GM12865 (cell line): ENCODE measurements around the gene ARHGEF11.
"Not testable (repeated sequence)": the region's sequence is repeated elsewhere in the genome, so short reads cannot be mapped to it uniquely, and the experiment has no call there.

Source experiments
- DNase-seq: peaks from one replicate; pipeline ENCODE4 v3.0.0; 2010; ENCODE audit warnings: low read depth
- H3K4me3 ChIP-seq: 2 replicates; pipeline ENCODE4 v1.5.1; 2011; ENCODE audit warnings: mild to moderate bottlenecking, low read depth, low read length, control low read depth
- TF ChIP-seq, protein P1 (sequence below): IDR thresholded peaks from 2 replicates; pipeline ENCODE4 v1.5.1; 2011; ENCODE audit warnings: low read length, control low read depth, low read depth, inconsistent platforms; ENCODE audit not compliant: insufficient read depth; ENCODE audit errors: missing control alignments

The ARHGEF11 gene

DNA sequence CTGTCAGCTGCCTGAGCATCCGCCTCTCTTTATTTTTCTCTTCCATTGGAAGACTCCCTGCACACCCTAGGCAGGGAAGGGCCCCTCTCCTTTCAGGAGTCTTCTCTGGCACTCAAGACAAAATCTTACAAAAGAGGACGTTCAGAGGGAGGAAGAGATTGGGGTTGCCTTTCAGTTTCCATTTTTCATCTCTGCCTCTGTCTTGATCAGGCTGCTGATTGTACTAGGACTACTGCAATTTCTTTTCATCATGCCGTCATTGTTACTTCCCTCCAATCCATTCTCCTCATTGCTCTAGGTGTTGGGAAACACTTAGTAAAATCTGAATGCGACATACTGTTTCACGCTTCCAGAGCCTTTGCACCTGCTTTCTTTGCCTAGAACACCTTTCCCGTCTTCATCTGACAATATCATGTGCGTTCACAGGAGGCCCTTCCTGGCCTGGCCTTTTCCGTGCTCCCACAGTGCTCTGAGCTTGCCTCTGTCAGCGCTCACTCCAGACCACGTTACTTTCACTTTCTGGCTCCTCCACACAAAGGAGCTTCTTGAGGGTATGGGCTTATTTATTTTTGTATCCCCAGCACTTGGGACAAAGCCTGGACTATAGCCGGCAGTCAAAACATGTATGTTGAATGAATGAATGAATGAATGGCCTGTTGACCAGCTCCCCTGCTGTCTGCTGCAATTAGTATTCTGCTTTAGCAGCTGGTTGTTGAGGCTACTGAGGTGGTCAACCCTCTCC, 114.2 kb downstream of the ARHGEF11 start:
- no peak overlapping the region for H3K4me3 ChIP-seq
- no peak for DNase-seq
- TF ChIP-seq, protein P1, sequence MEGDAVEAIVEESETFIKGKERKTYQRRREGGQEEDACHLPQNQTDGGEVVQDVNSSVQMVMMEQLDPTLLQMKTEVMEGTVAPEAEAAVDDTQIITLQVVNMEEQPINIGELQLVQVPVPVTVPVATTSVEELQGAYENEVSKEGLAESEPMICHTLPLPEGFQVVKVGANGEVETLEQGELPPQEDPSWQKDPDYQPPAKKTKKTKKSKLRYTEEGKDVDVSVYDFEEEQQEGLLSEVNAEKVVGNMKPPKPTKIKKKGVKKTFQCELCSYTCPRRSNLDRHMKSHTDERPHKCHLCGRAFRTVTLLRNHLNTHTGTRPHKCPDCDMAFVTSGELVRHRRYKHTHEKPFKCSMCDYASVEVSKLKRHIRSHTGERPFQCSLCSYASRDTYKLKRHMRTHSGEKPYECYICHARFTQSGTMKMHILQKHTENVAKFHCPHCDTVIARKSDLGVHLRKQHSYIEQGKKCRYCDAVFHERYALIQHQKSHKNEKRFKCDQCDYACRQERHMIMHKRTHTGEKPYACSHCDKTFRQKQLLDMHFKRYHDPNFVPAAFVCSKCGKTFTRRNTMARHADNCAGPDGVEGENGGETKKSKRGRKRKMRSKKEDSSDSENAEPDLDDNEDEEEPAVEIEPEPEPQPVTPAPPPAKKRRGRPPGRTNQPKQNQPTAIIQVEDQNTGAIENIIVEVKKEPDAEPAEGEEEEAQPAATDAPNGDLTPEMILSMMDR: no peak

DNA sequence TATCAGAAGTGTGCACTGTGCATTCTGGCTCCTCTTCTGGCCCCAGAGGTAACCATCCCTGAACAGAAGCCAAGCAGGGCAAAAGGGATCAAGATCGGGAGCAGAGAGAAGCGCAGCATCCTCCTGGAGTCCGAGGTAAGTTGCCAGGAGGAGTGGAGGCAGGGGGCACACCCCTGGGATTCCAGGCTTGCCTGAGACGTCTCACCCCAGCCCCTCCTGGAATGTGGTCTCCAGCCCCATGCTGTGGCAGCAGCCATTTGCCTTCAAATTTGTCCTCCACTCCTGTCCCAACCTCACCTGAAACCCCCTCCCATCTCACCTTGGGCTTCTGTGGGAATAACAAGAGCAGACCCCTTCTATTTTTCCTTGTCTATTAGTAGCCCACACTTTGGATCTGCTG, 115.1 kb downstream of the ARHGEF11 start:
- no peak overlapping the region for H3K4me3 ChIP-seq
- TF ChIP-seq, protein P1: no peak
- no peak for DNase-seq

DNA sequence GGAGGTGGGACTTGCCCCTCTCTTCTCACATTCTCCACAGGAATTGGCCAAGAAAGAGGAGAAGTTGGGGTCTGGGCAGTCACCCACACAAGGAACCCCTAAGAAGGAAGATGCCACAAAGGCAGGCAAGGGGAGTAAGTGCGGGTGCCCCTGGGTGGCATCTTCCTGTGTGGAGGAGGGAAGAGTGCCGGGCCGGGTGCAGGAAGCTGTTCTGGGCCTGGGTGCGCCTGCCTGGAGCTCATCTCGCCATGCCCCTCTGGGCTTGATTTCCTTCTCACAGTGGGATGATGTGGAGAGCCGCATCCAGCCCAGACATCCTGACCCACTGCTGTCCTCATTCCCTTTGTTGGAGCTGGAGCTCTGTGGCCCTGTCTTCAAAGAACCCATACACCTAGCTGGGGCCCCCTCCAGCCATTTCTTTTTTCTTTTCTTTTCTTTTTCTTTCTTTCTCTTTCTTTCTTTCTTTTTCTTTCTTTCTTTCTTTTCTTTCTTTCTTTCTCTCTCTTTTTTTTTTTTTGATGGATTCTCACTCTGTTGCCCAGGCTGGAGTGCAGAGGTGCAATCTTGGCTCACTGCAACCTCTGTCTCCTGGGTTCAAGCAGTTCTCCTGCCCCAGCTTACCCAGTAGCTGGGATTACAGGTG, 115.8 kb downstream of the ARHGEF11 start:
- no peak overlapping the region for H3K4me3 ChIP-seq
- DNase-seq: no peak
- TF ChIP-seq, protein P1: no peak

DNA sequence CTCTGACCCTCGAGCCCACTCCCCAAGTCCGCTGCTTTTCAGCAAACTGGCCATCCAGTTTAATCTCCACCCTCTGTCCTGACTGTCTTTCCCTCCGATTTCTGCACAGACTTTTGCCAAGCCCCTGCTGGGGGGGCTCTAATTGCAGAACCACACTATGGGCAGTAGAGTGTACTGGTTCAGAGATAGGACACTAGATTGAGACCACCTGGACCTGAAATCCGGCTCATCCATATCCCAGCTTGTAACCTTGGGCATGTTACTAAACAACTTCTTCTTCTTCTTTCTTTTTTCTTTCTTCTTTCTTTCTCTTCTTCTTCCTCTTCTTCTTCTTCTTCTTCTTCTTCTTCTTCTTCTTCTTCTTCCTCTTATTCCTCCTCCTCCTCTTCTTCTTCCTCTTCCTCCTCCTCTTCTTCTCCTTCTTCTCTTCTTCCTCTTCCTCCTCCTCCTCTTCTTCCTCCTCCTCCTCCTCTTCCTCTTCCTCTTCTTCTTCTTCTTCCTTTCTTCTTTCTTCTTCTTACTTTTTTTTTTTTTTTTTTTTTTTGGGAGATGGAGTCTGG, 117.4 kb downstream of the ARHGEF11 start:
- no peak for DNase-seq
- TF ChIP-seq, protein P1: no peak
- no peak overlapping the region for H3K4me3 ChIP-seq

DNA sequence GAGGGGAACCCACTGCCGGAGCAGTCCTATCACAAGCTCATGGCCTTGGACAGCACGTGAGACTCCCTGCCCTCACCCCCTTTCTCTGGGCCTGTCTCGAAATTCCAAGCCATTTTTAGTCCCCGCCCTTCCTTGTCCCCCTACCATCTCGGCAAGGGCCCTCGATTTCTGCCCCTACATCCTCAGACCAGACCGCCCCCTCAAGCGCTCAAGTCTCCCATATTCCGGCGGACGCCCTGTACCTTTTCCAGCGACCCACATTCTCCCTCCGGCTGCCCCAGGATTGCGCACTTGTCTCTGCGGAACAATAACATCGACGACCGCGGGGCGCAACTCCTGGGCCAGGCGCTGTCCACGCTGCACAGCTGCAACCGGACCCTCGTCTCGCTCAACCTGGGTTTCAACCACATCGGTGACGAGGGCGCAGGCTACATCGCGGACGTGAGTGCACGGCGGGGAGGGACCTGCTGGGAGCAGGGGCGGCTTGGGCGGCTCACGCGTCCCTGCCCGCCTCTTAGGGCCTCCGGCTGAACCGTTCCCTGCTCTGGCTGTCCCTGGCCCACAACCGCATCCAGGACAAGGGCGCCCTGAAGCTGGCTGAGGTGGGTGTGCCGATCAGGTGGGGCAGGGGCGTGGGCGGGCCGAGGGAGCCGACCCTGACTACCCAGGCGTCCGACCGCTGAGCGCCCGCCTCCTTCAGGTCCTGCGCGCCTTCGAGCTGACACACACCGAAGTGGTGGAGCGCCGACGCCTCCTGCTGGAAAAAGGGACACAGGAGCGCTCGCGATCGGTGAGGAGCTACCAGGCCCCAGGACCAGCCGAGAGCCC, 118.1 kb downstream of the ARHGEF11 start:
- peak; percentile 68 for DNase-seq
- TF ChIP-seq, protein P1: peak; percentile 72
- H3K4me3 ChIP-seq: no peak overlapping the region

DNA sequence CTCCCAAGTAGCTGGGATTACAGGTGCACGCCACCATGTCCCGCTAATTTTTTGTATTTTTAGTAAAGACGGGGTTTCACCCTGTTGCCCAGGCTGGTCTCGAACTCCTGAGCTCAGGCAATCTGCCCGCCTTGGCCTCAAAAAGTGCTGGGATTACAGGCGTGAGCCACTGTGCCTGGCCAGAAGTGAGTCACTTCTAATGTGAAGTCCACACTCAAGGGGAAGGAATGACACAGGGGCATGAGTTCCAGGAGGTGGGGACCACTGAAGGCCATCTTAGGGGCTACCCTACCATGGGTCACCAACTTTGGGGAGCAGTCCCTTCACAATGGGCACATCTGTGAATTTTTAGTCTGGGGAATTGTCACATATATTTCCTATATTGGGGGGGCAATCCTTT, 118.8 kb downstream of the ARHGEF11 start:
- not testable (repeated sequence) for H3K4me3 ChIP-seq, DNase-seq

DNA sequence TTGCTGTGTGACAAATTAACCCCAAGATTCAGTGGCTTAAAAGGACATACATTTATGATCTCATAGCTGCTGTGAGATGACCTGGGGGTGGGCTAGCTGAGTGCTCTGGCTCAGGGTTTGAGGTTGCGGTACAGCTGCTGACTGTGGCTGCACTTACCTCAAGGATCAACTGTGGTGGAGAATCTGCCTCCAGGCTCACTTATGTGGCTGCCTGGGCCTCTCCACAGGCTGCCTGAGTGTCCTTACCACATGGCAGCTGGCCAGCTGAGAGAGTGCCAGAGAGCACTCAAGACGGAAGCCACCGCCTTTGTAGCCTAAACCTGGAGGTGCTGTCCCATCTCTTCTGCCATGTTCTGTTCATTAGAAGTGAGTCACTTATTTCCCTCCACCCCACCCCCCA, 119.4 kb downstream of the ARHGEF11 start:
- no peak overlapping the region for H3K4me3 ChIP-seq
- DNase-seq: peak; percentile 54
- TF ChIP-seq, protein P1: no peak
